Mesendoderm (in vitro differentiated cells): ENCODE results near the gene WDR59.
"Not testable (repeated sequence)": the region's sequence is repeated elsewhere in the genome, so short reads cannot be mapped to it uniquely, and the experiment has no call there.

ENCODE experiments used
- DNase-seq: peaks from one replicate; pipeline ENCODE4 v3.0.0; 2013
- H2AK5ac ChIP-seq: 2 replicates; pipeline ENCODE4 v1.6.1; 2013; ENCODE audit warnings: low read length, inconsistent platforms
- H2BK120ac ChIP-seq: 2 replicates; pipeline ENCODE4 v1.6.1; 2013; ENCODE audit warnings: low read depth, mild to moderate bottlenecking, low read length, moderate library complexity, mixed read lengths
- H2BK15ac ChIP-seq: replicated peaks from 2 replicates; pipeline ENCODE4 v1.6.1; 2013; ENCODE audit warnings: low read depth, mild to moderate bottlenecking, moderate library complexity
- H2BK5ac ChIP-seq: 2 replicates; pipeline ENCODE4 v1.6.1; 2013; ENCODE audit warnings: low read length, inconsistent platforms
- H3K18ac ChIP-seq: 2 replicates; pipeline ENCODE4 v1.6.1; 2013; ENCODE audit warnings: mild to moderate bottlenecking, low read length, mixed read lengths
- H3K23ac ChIP-seq: one replicate; pipeline ENCODE4 v1.6.1; 2013; ENCODE audit warnings: low read length
- H3K27ac ChIP-seq: 2 replicates; pipeline ENCODE4 v1.5.1; 2013; ENCODE audit warnings: low read depth, mild to moderate bottlenecking, inconsistent platforms, low read length, moderate library complexity
- H3K27me3 ChIP-seq: 2 replicates; pipeline ENCODE4 v1.6.1; 2013; ENCODE audit warnings: low read length, control low read depth, mild to moderate bottlenecking, inconsistent platforms; ENCODE audit not compliant: insufficient read depth, poor library complexity
- H3K36me3 ChIP-seq: 2 replicates; pipeline ENCODE4 v1.6.1; 2013; ENCODE audit warnings: low read length, inconsistent platforms; ENCODE audit not compliant: control insufficient read depth, insufficient read depth
- H3K4ac ChIP-seq: one replicate; pipeline ENCODE4 v1.6.1; 2013; ENCODE audit warnings: low read depth, mild to moderate bottlenecking, low read length, moderate library complexity
- H3K4me1 ChIP-seq: 2 replicates; pipeline ENCODE4 v1.6.1; 2013; ENCODE audit warnings: low read depth, low read length, inconsistent platforms; ENCODE audit not compliant: control insufficient read depth
- H3K4me2 ChIP-seq: 2 replicates; pipeline ENCODE4 v1.6.1; 2013; ENCODE audit warnings: low read length
- H3K4me3 ChIP-seq: 2 replicates; pipeline ENCODE4 v1.5.1; 2013; ENCODE audit warnings: mild to moderate bottlenecking, low read length
- H3K56ac ChIP-seq: one replicate; pipeline ENCODE4 v1.6.1; 2013; ENCODE audit warnings: low read length
- H3K79me1 ChIP-seq: 2 replicates; pipeline ENCODE4 v1.6.1; 2013; ENCODE audit warnings: low read length, inconsistent platforms
- H3K79me2 ChIP-seq: 2 replicates; pipeline ENCODE4 v1.6.1; 2013; ENCODE audit warnings: mild to moderate bottlenecking, low read length; ENCODE audit not compliant: control insufficient read depth, insufficient read depth
- H3K9ac ChIP-seq: 2 replicates; pipeline ENCODE4 v1.6.1; 2013; ENCODE audit warnings: low read length, inconsistent platforms
- H4K5ac ChIP-seq: one replicate; pipeline ENCODE4 v1.6.1; 2013; ENCODE audit warnings: low read length
- H4K8ac ChIP-seq: one replicate; pipeline ENCODE4 v1.6.1; 2013; ENCODE audit warnings: low read depth, mild to moderate bottlenecking, control low read depth, low read length, moderate library complexity
- WGBS: extraction: QIAGEN DNeasy Blood & Tissue Kit; methylation state at CpG from one replicate; pipeline ENCODE4 v1.1.7; 2013; ENCODE audit warnings: low lambda C conversion rate, missing lambda C conversion rate; ENCODE audit not compliant: insufficient coverage; ENCODE audit errors: extremely low coverage; 5-methylcytosine and 5-hydroxymethylcytosine counted together

Gene WDR59

DNA sequence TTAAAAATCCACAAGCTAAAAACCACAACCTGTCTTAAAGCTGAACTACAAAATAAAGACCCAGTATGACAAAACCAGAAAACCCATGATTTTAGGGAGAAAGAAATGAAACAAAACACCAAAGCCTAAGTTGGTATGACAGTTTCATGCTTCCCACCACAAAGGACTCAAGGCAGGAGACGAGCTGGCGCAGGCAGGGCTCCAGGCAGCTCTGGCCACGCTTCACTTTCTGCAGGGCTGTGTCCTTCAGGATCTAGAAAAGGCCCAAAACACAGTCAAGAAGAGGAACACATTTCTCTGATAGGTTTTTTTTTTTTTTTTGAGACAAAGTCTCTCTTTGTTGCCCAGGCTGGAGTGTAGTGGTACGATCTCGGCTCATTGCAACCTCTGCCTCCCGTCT is 75.3 kb downstream of the WDR59 start:
- no peak overlapping the region for H2BK120ac ChIP-seq
- no peak overlapping the region for H3K4me3 ChIP-seq
- H3K18ac ChIP-seq = no peak overlapping the region
- no peaks in the 10 kb centered on the region for H3K79me1 ChIP-seq
- no peak overlapping the region for H4K5ac ChIP-seq
- WGBS = no CpG with 5 or more reads among the region's 6 CpGs
- H2BK5ac ChIP-seq = no peak overlapping the region
- H3K27ac ChIP-seq = no peak overlapping the region
- H3K27me3 ChIP-seq = no peaks in the 10 kb centered on the region
- no peak overlapping the region for H3K56ac ChIP-seq
- no peak overlapping the region for H3K9ac ChIP-seq
- no peak overlapping the region for H3K4me2 ChIP-seq
- no peaks in the 10 kb centered on the region for H3K4me1 ChIP-seq
- peaks cover 1% of the 10 kb centered on the region for H3K36me3 ChIP-seq
- no peak for DNase-seq
- H2AK5ac ChIP-seq = no peak overlapping the region
- H3K23ac ChIP-seq = no peak overlapping the region
- no peak overlapping the region for H2BK15ac ChIP-seq
- no peaks in the 10 kb centered on the region for H3K79me2 ChIP-seq
- no peak overlapping the region for H3K4ac ChIP-seq
- no peak overlapping the region for H4K8ac ChIP-seq

DNA sequence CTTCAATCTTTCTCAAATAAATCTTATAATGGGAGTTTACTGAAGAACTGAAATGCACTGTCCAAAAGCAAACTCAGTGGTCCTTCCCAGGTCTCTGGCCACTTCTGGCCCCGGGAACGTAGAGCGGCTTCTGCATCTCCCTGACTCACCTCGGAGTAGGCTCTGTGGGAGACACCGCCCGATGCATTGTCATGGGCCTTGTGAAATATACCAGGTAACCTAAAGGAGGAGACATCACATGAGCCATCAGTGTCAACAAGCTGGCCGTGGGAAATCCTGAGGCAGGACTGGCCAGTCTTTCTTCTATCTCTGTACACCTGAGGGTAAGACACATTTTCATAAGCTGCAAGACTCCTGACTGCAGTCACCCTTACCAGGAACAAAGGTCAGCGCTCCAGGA is 76.2 kb downstream of the WDR59 start:
- not testable (repeated sequence) for H3K36me3 ChIP-seq, H3K27ac ChIP-seq
- WGBS = no CpG with 5 or more reads among the region's 8 CpGs

GRCh38 chr16:74903901-74904678 is 80.8 kb downstream of the WDR59 start:
- Histone ChIP-seq H3K4ac (no peak overlapping the region), H4K8ac (no peak overlapping the region), H3K23ac (no peak overlapping the region), H3K79me1 (no peaks in the 10 kb centered on the region), H3K9ac (no peak overlapping the region), H2AK5ac (no peak overlapping the region), H3K27ac (no peak overlapping the region), H2BK120ac (no peak overlapping the region), H2BK5ac (no peak overlapping the region), H3K79me2 (no peaks in the 10 kb centered on the region), H4K5ac (no peak overlapping the region), H3K36me3 (peaks cover 1% of the 10 kb centered on the region), H3K56ac (no peak overlapping the region), H2BK15ac (no peak overlapping the region), H3K4me2 (no peak overlapping the region), H3K4me3 (no peak overlapping the region), H3K4me1 (no peaks in the 10 kb centered on the region), H3K18ac (no peak overlapping the region), H3K27me3 (no peaks in the 10 kb centered on the region)
- no CpG with 5 or more reads among the region's 12 CpGs for WGBS
- no peak for DNase-seq

More for the DNA sequence above, 76.2 kb downstream of the WDR59 start:
- H3K4me3 ChIP-seq, H3K18ac ChIP-seq, H2BK15ac ChIP-seq, H4K5ac ChIP-seq, H2AK5ac ChIP-seq, H3K79me2 ChIP-seq, H2BK120ac ChIP-seq, H3K9ac ChIP-seq, H3K4ac ChIP-seq, H3K27me3 ChIP-seq, H3K79me1 ChIP-seq, H2BK5ac ChIP-seq, H3K56ac ChIP-seq, H3K4me2 ChIP-seq, H3K4me1 ChIP-seq, H3K23ac ChIP-seq, H4K8ac ChIP-seq: not testable (repeated sequence)
- peak; percentile 8 for DNase-seq

DNA sequence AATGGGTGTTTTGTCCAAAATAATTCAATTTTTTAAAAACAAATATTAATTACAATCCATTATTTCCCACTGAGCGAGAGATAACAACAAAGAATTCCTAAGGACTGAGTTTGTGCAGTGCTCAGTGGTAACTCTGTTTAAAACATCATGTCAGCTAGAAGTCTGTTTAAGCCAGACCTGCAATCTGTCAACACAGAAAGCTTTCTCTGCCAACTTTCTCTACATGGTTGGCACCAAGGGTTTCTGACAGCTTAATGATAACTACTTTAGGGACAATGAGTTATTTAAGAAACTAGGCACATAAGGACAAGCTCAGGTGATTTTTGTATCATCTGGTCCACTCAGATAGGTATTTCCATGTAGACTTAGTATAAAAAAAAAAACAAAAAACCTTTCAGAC is 81.8 kb downstream of the WDR59 start:
- no peaks in the 10 kb centered on the region for H3K27me3 ChIP-seq
- H4K5ac ChIP-seq = no peak overlapping the region
- no peak overlapping the region for H3K4ac ChIP-seq
- no peak overlapping the region for H2BK120ac ChIP-seq
- H3K36me3 ChIP-seq = peaks cover 1% of the 10 kb centered on the region
- H4K8ac ChIP-seq = no peak overlapping the region
- no peaks in the 10 kb centered on the region for H3K4me1 ChIP-seq
- no peaks in the 10 kb centered on the region for H3K79me2 ChIP-seq
- no peak overlapping the region for H3K4me3 ChIP-seq
- no peak overlapping the region for H2AK5ac ChIP-seq
- no peak overlapping the region for H3K23ac ChIP-seq
- H2BK5ac ChIP-seq = no peak overlapping the region
- no CpG with 5 or more reads among the region's 1 CpG for WGBS
- H3K18ac ChIP-seq = no peak overlapping the region
- H2BK15ac ChIP-seq = no peak overlapping the region
- H3K9ac ChIP-seq = no peak overlapping the region
- no peak overlapping the region for H3K27ac ChIP-seq
- no peaks in the 10 kb centered on the region for H3K79me1 ChIP-seq
- DNase-seq = no peak
- H3K56ac ChIP-seq = no peak overlapping the region
- H3K4me2 ChIP-seq = no peak overlapping the region

GRCh38 chr16:74902161-74902560 is 82.8 kb downstream of the WDR59 start:
- Histone ChIP-seq H3K4me3 (no peak overlapping the region), H3K4me2 (no peak overlapping the region), H3K27me3 (no peaks in the 10 kb centered on the region), H4K8ac (no peak overlapping the region), H2BK15ac (no peak overlapping the region), H3K9ac (no peak overlapping the region), H3K18ac (no peak overlapping the region), H3K4me1 (no peaks in the 10 kb centered on the region), H3K79me1 (no peaks in the 10 kb centered on the region), H3K79me2 (no peaks in the 10 kb centered on the region), H2BK120ac (no peak overlapping the region), H3K27ac (no peak overlapping the region), H2BK5ac (no peak overlapping the region), H4K5ac (no peak overlapping the region), H3K36me3 (peaks cover 1% of the 10 kb centered on the region), H2AK5ac (no peak overlapping the region), H3K56ac (no peak overlapping the region), H3K23ac (no peak overlapping the region), H3K4ac (no peak overlapping the region)
- DNase-seq = no peak
- no CpG with 5 or more reads among the region's 5 CpGs for WGBS

DNA sequence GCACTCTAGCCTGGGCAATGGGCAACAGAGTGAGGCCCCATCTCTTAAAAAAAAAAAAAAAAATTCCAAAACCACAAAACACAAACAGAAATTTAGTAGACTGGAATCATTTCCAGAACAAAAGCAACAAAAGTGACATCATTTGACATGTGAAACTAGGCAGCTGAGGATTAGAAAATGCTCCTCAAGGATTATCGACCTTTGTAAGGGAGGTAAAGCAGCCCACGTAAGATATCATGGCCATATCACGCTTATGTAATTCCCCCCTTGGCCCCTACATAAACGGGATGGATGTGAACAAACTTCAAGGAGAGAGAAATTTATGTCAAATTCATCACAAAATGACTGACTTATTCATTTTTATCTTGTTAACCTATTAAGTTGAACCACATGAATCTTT is 83.3 kb downstream of the WDR59 start:
- H2AK5ac ChIP-seq = no peak overlapping the region
- WGBS = no CpG with 5 or more reads among the region's 4 CpGs
- H3K23ac ChIP-seq = no peak overlapping the region
- H2BK5ac ChIP-seq = no peak overlapping the region
- no peak overlapping the region for H4K8ac ChIP-seq
- no peak for DNase-seq
- H3K9ac ChIP-seq = no peak overlapping the region
- no peaks in the 10 kb centered on the region for H3K79me2 ChIP-seq
- no peak overlapping the region for H3K18ac ChIP-seq
- H3K4ac ChIP-seq = no peak overlapping the region
- H4K5ac ChIP-seq = no peak overlapping the region
- no peaks in the 10 kb centered on the region for H3K4me1 ChIP-seq
- H3K4me3 ChIP-seq = no peak overlapping the region
- no peaks in the 10 kb centered on the region for H3K79me1 ChIP-seq
- no peak overlapping the region for H3K56ac ChIP-seq
- no peak overlapping the region for H3K4me2 ChIP-seq
- no peak overlapping the region for H2BK15ac ChIP-seq
- no peaks in the 10 kb centered on the region for H3K27me3 ChIP-seq
- H3K36me3 ChIP-seq = peaks cover 1% of the 10 kb centered on the region
- no peak overlapping the region for H2BK120ac ChIP-seq
- no peak overlapping the region for H3K27ac ChIP-seq
